Liver (tissue), 3 donors: ENCODE results near the gene RNF212.

Experiments
- ATF3 ChIP-seq: IDR thresholded peaks from 2 replicates; pipeline ENCODE4 v1.6.1; 2016; ENCODE audit warnings: antibody characterized with exemption
- CTCF ChIP-seq: fragments of 150-350 bp; IDR thresholded peaks from 2 replicates; pipeline ENCODE4 v1.5.1; 2017; ENCODE audit warnings: improper control_type of control experiment, low read depth, low read length; ENCODE audit not compliant: missing input control
- JUND ChIP-seq, 2 donors: IDR thresholded peaks; 2 replicates each; pipeline ENCODE4 v1.6.1; 2016; ENCODE audit warnings: antibody characterized with exemption in 2 of 2
- MAX ChIP-seq: IDR thresholded peaks from 2 replicates; pipeline ENCODE4 v1.6.1; 2016; ENCODE audit warnings: antibody characterized with exemption
- RAD21 ChIP-seq, 2 donors: IDR thresholded peaks; 2 replicates each; pipeline ENCODE4 v1.6.1; 2016; ENCODE audit warnings: antibody characterized with exemption in 2 of 2, mild to moderate bottlenecking in 2 of 2
- REST ChIP-seq: IDR thresholded peaks from 2 replicates; pipeline ENCODE4 v1.6.1; 2016; ENCODE audit warnings: antibody characterized with exemption, mild to moderate bottlenecking
- RXRA ChIP-seq, 2 donors: IDR thresholded peaks; 2 replicates each; pipeline ENCODE4 v1.6.1; 2017 to 2018; ENCODE audit warnings: antibody characterized with exemption in 2 of 2, mild to moderate bottlenecking in 1 of 2
- ZBTB33 ChIP-seq: IDR thresholded peaks from 2 replicates; pipeline ENCODE4 v1.6.1; 2016; ENCODE audit warnings: antibody characterized with exemption
- donor health status: healthy.
- donor health status: healthy.

- TF ChIP-seq CTCF = no peak
- TF ChIP-seq JUND (IDR thresholded peaks at IDR 0.05) = no peak
- no peak for TF ChIP-seq RXRA (IDR thresholded peaks at IDR 0.05)
- no peak for TF ChIP-seq RAD21 (IDR thresholded peaks at IDR 0.05)
- TF ChIP-seq REST = no peak
- no peak for TF ChIP-seq MAX
- no peak for TF ChIP-seq ZBTB33
- TF ChIP-seq ATF3 = no peak
These were observed 56.0 kb downstream of the RNF212 start for GRCh38 chr4:1057403-1057745.
